Activated CD8-positive, alpha-beta memory T cell treated with anti-CD3 and anti-CD28 coated beads, Interleukin-2, amount 50 U/mL, for 1 hour (primary cell): Measurements from ENCODE around the gene TSPAN14.

Experiments
- DNase-seq: peaks from one replicate; pipeline ENCODE4 v3.0.0-alpha.2; 2020; ENCODE audit errors: extremely low read depth

The TSPAN14 gene

GRCh38 chr10:80454513-80455460 is 677 bp downstream of the TSPAN14 start:
- no peak for DNase-seq

- DNase-seq = no peak
Observed at GRCh38 chr10:80455461-80456349, 1.6 kb downstream of the TSPAN14 start.

- no peak for DNase-seq
Observed at GRCh38 chr10:80457554-80458262, 3.6 kb downstream of the TSPAN14 start.

- no peak for DNase-seq
Observed at GRCh38 chr10:80458263-80458625, 4.1 kb downstream of the TSPAN14 start.

- DNase-seq = no peak
Observed at GRCh38 chr10:80458638-80459037, 4.5 kb downstream of the TSPAN14 start.

GRCh38 chr10:80459047-80459865 is 5.1 kb downstream of the TSPAN14 start:
- no peak for DNase-seq

GRCh38 chr10:80460399-80461207 is 6.5 kb downstream of the TSPAN14 start:
- no peak for DNase-seq

GRCh38 chr10:80461208-80462183 is 7.4 kb downstream of the TSPAN14 start:
- DNase-seq = no peak

GRCh38 chr10:80462299-80462980 is 8.3 kb downstream of the TSPAN14 start:
- DNase-seq = no peak

- no peak for DNase-seq
Observed at GRCh38 chr10:80462981-80463741, 9.1 kb downstream of the TSPAN14 start.

GRCh38 chr10:80463868-80464267 is 9.8 kb downstream of the TSPAN14 start:
- no peak for DNase-seq

- DNase-seq = no peak
Observed at GRCh38 chr10:80464557-80465450, 10.7 kb downstream of the TSPAN14 start.

GRCh38 chr10:80465451-80465835 is 11.3 kb downstream of the TSPAN14 start:
- no peak for DNase-seq

- DNase-seq = no peak
Observed at GRCh38 chr10:80465839-80466590, 11.9 kb downstream of the TSPAN14 start.

- DNase-seq = no peak
Observed at GRCh38 chr10:80466724-80467326, 12.7 kb downstream of the TSPAN14 start.

- DNase-seq = no peak
Observed at GRCh38 chr10:80468002-80468401, 13.9 kb downstream of the TSPAN14 start.
